ENCODE measurements around the gene LRRC4C. TPM values are rescaled to one million over a fixed set of nuclear protein-coding genes. Genes with fewer than 3 reads are reported as not detected.

LRRC4C gene
- polyA plus RNA-seq, 4 donors, result 1.4 to 1.6 TPM; not detected in 2

DNA sequence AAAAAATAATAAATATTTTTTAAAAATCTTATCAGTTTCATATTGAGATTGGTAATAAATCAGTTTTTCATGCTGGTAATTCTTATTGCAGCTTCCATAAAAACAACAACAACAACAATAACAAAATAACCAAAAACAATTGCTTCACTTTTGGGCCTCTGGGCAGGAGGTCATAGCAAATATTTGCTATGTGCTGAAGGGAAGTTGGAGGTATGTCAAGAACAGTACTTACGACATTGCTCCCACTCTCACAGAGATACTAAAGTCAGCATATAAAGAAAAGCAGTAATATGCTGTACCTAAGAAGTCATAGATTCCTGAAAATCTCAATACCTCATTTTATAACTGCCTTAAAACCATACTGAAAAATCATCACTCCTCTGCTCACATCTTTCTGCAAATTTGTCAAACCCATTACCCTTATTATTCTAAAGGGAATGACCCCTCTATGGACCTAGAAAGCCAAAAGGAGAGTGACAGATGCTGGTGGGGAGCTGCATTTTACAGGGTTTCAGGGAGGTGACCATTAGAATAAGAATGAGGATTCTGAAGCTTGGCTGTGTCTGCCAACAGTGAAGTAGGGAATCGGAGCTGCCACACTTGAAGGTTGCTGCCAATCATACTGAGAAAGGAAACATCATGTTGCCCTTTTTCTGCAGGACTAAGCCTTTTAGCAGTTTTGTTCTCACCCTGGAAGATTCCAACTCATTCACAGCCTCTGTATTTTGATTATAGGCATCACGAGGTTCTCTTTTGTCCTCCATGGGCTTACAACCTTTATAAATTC lies 742.9 kb downstream of the LRRC4C start:
- H3K4me1 ChIP-seq (ENCODE audit: control insufficient read depth in 3 of 3, insufficient read depth in 2 of 3, low read depth in 1 of 3, low read length in 2 of 3), result no peaks in the 10 kb centered on the region
- WGBS, 3 donors, result 39 to 46% (median 41%) methylated on average over 3 of the region's 3 CpGs
- DNase-seq (no peak), FAIRE-seq (no peak)
- H3K36me3 ChIP-seq (ENCODE audit: control insufficient read depth in 3 of 3, insufficient read depth in 2 of 3, low read depth in 1 of 3, low read length in 3 of 3), result no peaks in the 10 kb centered on the region
- no peaks in the 10 kb centered on the region for H3K9me3 ChIP-seq (ENCODE audit: control insufficient read depth in 2 of 2, insufficient read depth in 1 of 2, low read depth in 1 of 2, low read length in 1 of 2)
- H3K27me3 ChIP-seq (ENCODE audit: control insufficient read depth in 3 of 3, insufficient read depth in 3 of 3, low read length in 3 of 3), result no peaks in the 10 kb centered on the region
- no peak overlapping the region for H3K4me3 ChIP-seq (ENCODE audit: low read depth in 1 of 3, low read length in 3 of 3)
- no peak overlapping the region for H3K27ac ChIP-seq (ENCODE audit: low read depth in 1 of 3, low read length in 2 of 3)

DNA sequence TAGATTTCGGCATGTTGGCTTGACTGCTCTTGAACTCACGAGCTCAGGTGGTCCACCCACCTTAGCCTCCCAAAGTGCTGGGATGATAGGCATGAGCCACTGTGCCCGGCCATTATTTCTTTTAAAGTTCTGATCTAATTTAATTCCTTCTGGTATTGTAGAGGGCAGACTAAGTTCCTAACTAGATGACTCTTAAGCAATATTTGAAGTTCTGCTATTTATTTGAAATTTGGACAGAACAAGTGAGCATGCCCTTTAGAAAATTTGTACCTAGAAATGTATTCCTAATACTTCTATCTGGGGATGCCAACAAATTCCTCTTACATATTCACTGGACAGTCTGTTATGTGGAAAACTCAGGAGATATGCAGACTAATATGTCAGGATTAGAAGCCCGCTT lies 746.4 kb downstream of the LRRC4C start:
- Histone ChIP-seq H3K4me1 (ENCODE audit: control insufficient read depth in 3 of 3, insufficient read depth in 2 of 3, low read depth in 1 of 3, low read length in 2 of 3) (no peaks in the 10 kb centered on the region), H3K4me3 (ENCODE audit: low read depth in 1 of 3, low read length in 3 of 3) (no peak overlapping the region), H3K27ac (ENCODE audit: low read depth in 1 of 3, low read length in 2 of 3) (no peak overlapping the region), H3K36me3 (ENCODE audit: control insufficient read depth in 3 of 3, insufficient read depth in 2 of 3, low read depth in 1 of 3, low read length in 3 of 3) (no peaks in the 10 kb centered on the region), H3K9me3 (ENCODE audit: control insufficient read depth in 2 of 2, insufficient read depth in 1 of 2, low read depth in 1 of 2, low read length in 1 of 2) (peaks cover 0 to 4% of the 10 kb centered on the region in 2 donors), H3K27me3 (ENCODE audit: control insufficient read depth in 3 of 3, insufficient read depth in 3 of 3, low read length in 3 of 3) (no peaks in the 10 kb centered on the region)
- FAIRE-seq (no peak), DNase-seq (no peak)
- WGBS, 3 donors, result 80 to 89% (median 83%) methylated on average over 4 of the region's 4 CpGs

- Histone ChIP-seq H3K27me3 (ENCODE audit: control insufficient read depth in 3 of 3, insufficient read depth in 3 of 3, low read length in 3 of 3) (no peaks in the 10 kb centered on the region), H3K36me3 (ENCODE audit: control insufficient read depth in 3 of 3, insufficient read depth in 2 of 3, low read depth in 1 of 3, low read length in 3 of 3) (no peaks in the 10 kb centered on the region), H3K4me1 (ENCODE audit: control insufficient read depth in 3 of 3, insufficient read depth in 2 of 3, low read depth in 1 of 3, low read length in 2 of 3) (no peaks in the 10 kb centered on the region), H3K9me3 (ENCODE audit: control insufficient read depth in 2 of 2, insufficient read depth in 1 of 2, low read depth in 1 of 2, low read length in 1 of 2) (peaks cover 0 to 2% of the 10 kb centered on the region in 2 donors), H3K4me3 (ENCODE audit: low read depth in 1 of 3, low read length in 3 of 3) (no peak overlapping the region), H3K27ac (ENCODE audit: low read depth in 1 of 3, low read length in 2 of 3) (no peak overlapping the region)
- 27 to 56% (median 56%) methylated on average over 2 of the region's 2 CpGs for WGBS, 3 donors
- FAIRE-seq (no peak), DNase-seq (no peak)
These were observed 758.4 kb downstream of the LRRC4C start for GRCh38 chr11:40701027-40701426.

- Histone ChIP-seq H3K36me3 (ENCODE audit: control insufficient read depth in 3 of 3, insufficient read depth in 2 of 3, low read depth in 1 of 3, low read length in 3 of 3) (no peaks in the 10 kb centered on the region), H3K4me1 (ENCODE audit: control insufficient read depth in 3 of 3, insufficient read depth in 2 of 3, low read depth in 1 of 3, low read length in 2 of 3) (no peaks in the 10 kb centered on the region), H3K27me3 (ENCODE audit: control insufficient read depth in 3 of 3, insufficient read depth in 3 of 3, low read length in 3 of 3) (no peaks in the 10 kb centered on the region), H3K4me3 (ENCODE audit: low read depth in 1 of 3, low read length in 3 of 3) (no peak overlapping the region), H3K27ac (ENCODE audit: low read depth in 1 of 3, low read length in 2 of 3) (no peak overlapping the region), H3K9me3 (ENCODE audit: control insufficient read depth in 2 of 2, insufficient read depth in 1 of 2, low read depth in 1 of 2, low read length in 1 of 2) (no peaks in the 10 kb centered on the region)
- no peak for FAIRE-seq
- no peak for DNase-seq
- WGBS, 3 donors, result 75 to 82% (median 78%) methylated on average over 3 of the region's 3 CpGs
These were observed 769.6 kb downstream of the LRRC4C start for GRCh38 chr11:40689823-40690222.

DNA sequence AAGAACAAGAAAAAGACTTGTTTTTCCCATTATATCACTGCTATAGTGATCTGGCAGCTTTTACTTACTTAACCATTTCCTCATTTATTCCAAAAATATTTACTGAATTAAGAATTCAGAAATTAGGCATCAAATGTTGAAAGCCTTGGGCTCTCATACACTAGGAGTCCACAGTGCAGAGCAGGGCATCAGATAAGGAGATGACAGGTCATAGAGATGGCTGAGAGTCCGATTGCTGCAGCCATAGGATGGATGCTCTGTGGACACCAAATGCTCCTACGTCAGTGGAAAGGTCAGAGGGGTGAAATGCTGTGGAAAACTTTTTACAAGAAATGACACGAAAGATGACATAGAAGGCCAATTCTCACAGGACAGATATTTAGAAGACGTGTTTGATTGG lies 771.1 kb downstream of the LRRC4C start:
- Histone ChIP-seq H3K27me3 (ENCODE audit: control insufficient read depth in 3 of 3, insufficient read depth in 3 of 3, low read length in 3 of 3) (no peaks in the 10 kb centered on the region), H3K27ac (ENCODE audit: low read depth in 1 of 3, low read length in 2 of 3) (no peak overlapping the region), H3K4me3 (ENCODE audit: low read depth in 1 of 3, low read length in 3 of 3) (no peak overlapping the region), H3K4me1 (ENCODE audit: control insufficient read depth in 3 of 3, insufficient read depth in 2 of 3, low read depth in 1 of 3, low read length in 2 of 3) (no peaks in the 10 kb centered on the region), H3K36me3 (ENCODE audit: control insufficient read depth in 3 of 3, insufficient read depth in 2 of 3, low read depth in 1 of 3, low read length in 3 of 3) (no peaks in the 10 kb centered on the region), H3K9me3 (ENCODE audit: control insufficient read depth in 2 of 2, insufficient read depth in 1 of 2, low read depth in 1 of 2, low read length in 1 of 2) (peaks cover 0 to 3% of the 10 kb centered on the region in 2 donors)
- no peak for FAIRE-seq
- no peak for DNase-seq
- WGBS, 3 donors, result 58 to 66% (median 66%) methylated on average over 4 of the region's 4 CpGs

GRCh38 chr11:40686765-40687164 lies 772.7 kb downstream of the LRRC4C start:
- Histone ChIP-seq H3K4me3 (ENCODE audit: low read depth in 1 of 3, low read length in 3 of 3) (no peak overlapping the region), H3K9me3 (ENCODE audit: control insufficient read depth in 2 of 2, insufficient read depth in 1 of 2, low read depth in 1 of 2, low read length in 1 of 2) (peaks cover 0 to 3% of the 10 kb centered on the region in 2 donors), H3K36me3 (ENCODE audit: control insufficient read depth in 3 of 3, insufficient read depth in 2 of 3, low read depth in 1 of 3, low read length in 3 of 3) (no peaks in the 10 kb centered on the region), H3K4me1 (ENCODE audit: control insufficient read depth in 3 of 3, insufficient read depth in 2 of 3, low read depth in 1 of 3, low read length in 2 of 3) (no peaks in the 10 kb centered on the region), H3K27ac (ENCODE audit: low read depth in 1 of 3, low read length in 2 of 3) (no peak overlapping the region), H3K27me3 (ENCODE audit: control insufficient read depth in 3 of 3, insufficient read depth in 3 of 3, low read length in 3 of 3) (no peaks in the 10 kb centered on the region)
- DNase-seq, result no peak
- FAIRE-seq, result no peak
- WGBS, 3 donors, result 77 to 80% (median 79%) methylated on average over 5 of the region's 5 CpGs

DNA sequence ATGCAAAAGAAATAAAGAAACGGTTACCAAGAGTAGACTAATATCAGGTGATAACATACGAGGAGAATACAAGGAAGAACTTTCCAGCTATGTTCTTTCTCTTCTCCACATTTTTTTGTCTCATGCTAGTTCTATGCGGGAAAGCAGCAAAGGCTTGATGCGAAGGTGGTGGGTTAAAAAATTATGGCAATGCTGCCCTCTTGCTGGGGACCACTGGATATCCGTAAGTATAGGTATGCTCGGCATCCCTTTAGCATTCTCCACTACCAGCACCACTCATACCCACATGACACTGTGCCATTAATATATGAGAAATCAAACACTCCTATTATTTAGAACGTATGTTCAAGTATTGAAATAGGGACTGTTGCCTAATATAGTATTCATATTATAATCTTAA lies 776.4 kb downstream of the LRRC4C start:
- WGBS, 3 donors, result 83 to 87% (median 87%) methylated on average over 7 of the region's 7 CpGs
- H3K27me3 ChIP-seq (ENCODE audit: control insufficient read depth in 3 of 3, insufficient read depth in 3 of 3, low read length in 3 of 3), result no peaks in the 10 kb centered on the region
- no peak overlapping the region for H3K4me3 ChIP-seq (ENCODE audit: low read depth in 1 of 3, low read length in 3 of 3)
- peaks cover 0 to 15% of the 10 kb centered on the region in 2 donors for H3K9me3 ChIP-seq (ENCODE audit: control insufficient read depth in 2 of 2, insufficient read depth in 1 of 2, low read depth in 1 of 2, low read length in 1 of 2)
- DNase-seq (no peak), FAIRE-seq (no peak)
- no peaks in the 10 kb centered on the region for H3K4me1 ChIP-seq (ENCODE audit: control insufficient read depth in 3 of 3, insufficient read depth in 2 of 3, low read depth in 1 of 3, low read length in 2 of 3)
- no peak overlapping the region for H3K27ac ChIP-seq (ENCODE audit: low read depth in 1 of 3, low read length in 2 of 3)
- H3K36me3 ChIP-seq (ENCODE audit: control insufficient read depth in 3 of 3, insufficient read depth in 2 of 3, low read depth in 1 of 3, low read length in 3 of 3), result no peaks in the 10 kb centered on the region

- 62 to 75% (median 70%) methylated on average over 3 of the region's 3 CpGs for WGBS, 3 donors
- DNase-seq (no peak), FAIRE-seq (no peak)
- Histone ChIP-seq H3K4me1 (ENCODE audit: control insufficient read depth in 3 of 3, insufficient read depth in 2 of 3, low read depth in 1 of 3, low read length in 2 of 3) (no peaks in the 10 kb centered on the region), H3K4me3 (ENCODE audit: low read depth in 1 of 3, low read length in 3 of 3) (no peak overlapping the region), H3K9me3 (ENCODE audit: control insufficient read depth in 2 of 2, insufficient read depth in 1 of 2, low read depth in 1 of 2, low read length in 1 of 2) (peaks cover 0 to 15% of the 10 kb centered on the region in 2 donors), H3K27me3 (ENCODE audit: control insufficient read depth in 3 of 3, insufficient read depth in 3 of 3, low read length in 3 of 3) (no peaks in the 10 kb centered on the region), H3K27ac (ENCODE audit: low read depth in 1 of 3, low read length in 2 of 3) (no peak overlapping the region), H3K36me3 (ENCODE audit: control insufficient read depth in 3 of 3, insufficient read depth in 2 of 3, low read depth in 1 of 3, low read length in 3 of 3) (no peaks in the 10 kb centered on the region)
These were observed 780.2 kb downstream of the LRRC4C start for GRCh38 chr11:40679276-40679675.

DNA sequence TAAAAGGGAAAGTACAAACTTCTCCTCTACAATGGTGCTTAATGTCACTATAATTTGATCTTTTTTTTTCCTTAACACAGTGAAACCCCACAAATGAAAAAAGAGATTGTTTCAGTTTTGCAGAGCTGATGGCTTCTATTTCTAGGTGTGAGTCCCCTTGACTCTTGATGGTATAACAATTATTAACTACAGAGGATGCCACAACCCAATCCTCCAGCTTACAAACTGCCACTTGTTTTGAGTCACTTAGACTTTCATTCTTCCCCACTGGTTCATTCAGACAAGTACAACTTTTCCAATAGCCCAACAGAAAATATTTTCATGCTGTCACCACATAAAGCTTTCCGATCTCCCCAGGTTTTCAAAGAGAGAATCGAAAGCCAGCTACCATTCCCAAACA lies 812.2 kb downstream of the LRRC4C start:
- Histone ChIP-seq H3K27me3 (ENCODE audit: control insufficient read depth in 3 of 3, insufficient read depth in 3 of 3, low read length in 3 of 3) (no peaks in the 10 kb centered on the region), H3K4me1 (ENCODE audit: control insufficient read depth in 3 of 3, insufficient read depth in 2 of 3, low read depth in 1 of 3, low read length in 2 of 3) (no peaks in the 10 kb centered on the region), H3K36me3 (ENCODE audit: control insufficient read depth in 3 of 3, insufficient read depth in 2 of 3, low read depth in 1 of 3, low read length in 3 of 3) (no peaks in the 10 kb centered on the region), H3K4me3 (ENCODE audit: low read depth in 1 of 3, low read length in 3 of 3) (no peak overlapping the region), H3K9me3 (ENCODE audit: control insufficient read depth in 2 of 2, insufficient read depth in 1 of 2, low read depth in 1 of 2, low read length in 1 of 2) (peaks cover 0 to 14% of the 10 kb centered on the region in 2 donors), H3K27ac (ENCODE audit: low read depth in 1 of 3, low read length in 2 of 3) (no peak overlapping the region)
- no peak for DNase-seq
- WGBS, 3 donors, result 92 to 100% (median 95%) methylated on average over 2 of the region's 2 CpGs
- FAIRE-seq, result no peak

Measured in small intestine (tissue), 7 donors.